HL-60 (cell line): ENCODE measurements around the gene EP400.

Experiments
- POLR2AphosphoS5 ChIP-seq: IDR thresholded peaks from 2 replicates; pipeline ENCODE4 v1.6.1; 2012; ENCODE audit warnings: low read depth
- REST ChIP-seq: IDR thresholded peaks from 2 replicates; pipeline ENCODE4 v1.6.1; 2012; ENCODE audit warnings: low read depth; ENCODE audit not compliant: insufficient replicate concordance
- SPI1 ChIP-seq: IDR thresholded peaks from 2 replicates; pipeline ENCODE4 v1.6.1; 2012; ENCODE audit warnings: low read depth, mild to moderate bottlenecking, borderline replicate concordance
- TF ChIP-seq, protein P1 (sequence below): IDR thresholded peaks from one replicate; pipeline ENCODE4 v1.5.1; 2011; ENCODE audit warnings: low read length, control low read depth, inconsistent platforms; ENCODE audit not compliant: insufficient read depth

DNA sequence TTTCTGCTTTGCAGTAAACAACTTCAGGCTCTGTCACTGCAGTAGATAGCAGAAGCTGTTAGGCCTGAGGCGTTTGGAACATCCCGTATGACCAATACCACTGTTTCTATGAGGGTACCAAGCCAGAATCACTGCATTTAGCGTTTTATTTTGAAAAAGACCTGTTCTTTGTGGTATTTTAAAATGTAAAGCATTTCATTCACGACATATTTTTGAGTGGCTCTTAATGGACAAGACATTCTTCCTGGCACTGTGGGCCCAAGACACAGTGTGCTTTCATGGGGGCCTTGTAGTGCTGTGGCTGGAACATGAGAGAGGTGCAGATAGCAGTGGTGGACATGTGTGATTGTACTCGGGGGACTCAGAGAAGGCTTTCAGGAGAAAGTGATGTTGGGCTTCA is 107.9 kb downstream of the EP400 start:
- TF ChIP-seq, protein P1, sequence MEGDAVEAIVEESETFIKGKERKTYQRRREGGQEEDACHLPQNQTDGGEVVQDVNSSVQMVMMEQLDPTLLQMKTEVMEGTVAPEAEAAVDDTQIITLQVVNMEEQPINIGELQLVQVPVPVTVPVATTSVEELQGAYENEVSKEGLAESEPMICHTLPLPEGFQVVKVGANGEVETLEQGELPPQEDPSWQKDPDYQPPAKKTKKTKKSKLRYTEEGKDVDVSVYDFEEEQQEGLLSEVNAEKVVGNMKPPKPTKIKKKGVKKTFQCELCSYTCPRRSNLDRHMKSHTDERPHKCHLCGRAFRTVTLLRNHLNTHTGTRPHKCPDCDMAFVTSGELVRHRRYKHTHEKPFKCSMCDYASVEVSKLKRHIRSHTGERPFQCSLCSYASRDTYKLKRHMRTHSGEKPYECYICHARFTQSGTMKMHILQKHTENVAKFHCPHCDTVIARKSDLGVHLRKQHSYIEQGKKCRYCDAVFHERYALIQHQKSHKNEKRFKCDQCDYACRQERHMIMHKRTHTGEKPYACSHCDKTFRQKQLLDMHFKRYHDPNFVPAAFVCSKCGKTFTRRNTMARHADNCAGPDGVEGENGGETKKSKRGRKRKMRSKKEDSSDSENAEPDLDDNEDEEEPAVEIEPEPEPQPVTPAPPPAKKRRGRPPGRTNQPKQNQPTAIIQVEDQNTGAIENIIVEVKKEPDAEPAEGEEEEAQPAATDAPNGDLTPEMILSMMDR = no peak
- TF ChIP-seq POLR2AphosphoS5 (no peak), REST (no peak), SPI1 (no peak)
